Stimulated activated CD4-positive, alpha-beta T cell treated with anti-CD3 and anti-CD28 coated beads, Interleukin-2, amount 100 ng/mL, for 4 hours (primary cell): ENCODE measurements around the gene PCED1B.
"Not testable (repeated sequence)": the region's sequence is repeated elsewhere in the genome, so short reads cannot be mapped to it uniquely, and the experiment has no call there.

Experiments used
- DNase-seq: peaks from one replicate; pipeline ENCODE4 v3.0.0-alpha.2; 2020; ENCODE audit warnings: low read depth

PCED1B gene

DNA sequence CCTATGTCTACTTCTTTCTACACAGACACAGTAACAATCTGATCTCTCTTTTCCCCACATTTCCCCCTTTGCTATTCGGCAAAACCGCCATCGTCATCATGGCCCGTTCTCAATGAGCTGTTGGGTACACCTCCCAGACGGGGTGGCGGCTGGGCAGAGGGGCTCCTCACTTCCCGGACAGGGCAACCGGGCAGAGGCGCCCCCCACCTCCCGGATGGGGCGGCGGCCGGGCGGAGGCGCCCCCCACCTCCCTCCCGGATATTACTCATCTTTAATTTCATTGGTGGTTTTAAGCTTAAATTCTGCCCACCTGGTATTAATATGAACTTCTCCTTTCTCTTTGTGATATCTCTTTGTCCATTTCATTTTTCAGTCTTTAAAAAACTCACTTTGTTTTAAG lies 90.9 kb downstream of the PCED1B start:
- not testable (repeated sequence) for DNase-seq

DNA sequence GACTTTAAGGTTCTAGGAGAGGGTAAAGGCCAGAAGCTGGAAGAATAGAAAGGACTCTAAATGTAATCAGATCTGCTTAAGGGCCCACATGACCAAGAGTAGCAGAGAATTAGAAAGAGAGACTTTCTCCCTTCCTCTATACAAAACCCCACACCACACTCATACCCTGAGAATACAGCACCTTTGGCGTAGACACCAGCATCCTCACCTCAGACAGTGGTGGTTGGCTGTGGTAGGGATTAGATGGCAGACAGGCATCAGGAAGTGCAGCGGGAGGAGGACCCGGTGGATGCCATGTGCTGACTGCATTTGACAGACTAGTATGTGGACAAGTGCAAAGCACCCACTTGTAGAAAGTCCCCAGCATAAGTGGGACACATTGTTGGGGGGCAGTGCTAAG lies 98.6 kb downstream of the PCED1B start:
- DNase-seq, result no peak

DNA sequence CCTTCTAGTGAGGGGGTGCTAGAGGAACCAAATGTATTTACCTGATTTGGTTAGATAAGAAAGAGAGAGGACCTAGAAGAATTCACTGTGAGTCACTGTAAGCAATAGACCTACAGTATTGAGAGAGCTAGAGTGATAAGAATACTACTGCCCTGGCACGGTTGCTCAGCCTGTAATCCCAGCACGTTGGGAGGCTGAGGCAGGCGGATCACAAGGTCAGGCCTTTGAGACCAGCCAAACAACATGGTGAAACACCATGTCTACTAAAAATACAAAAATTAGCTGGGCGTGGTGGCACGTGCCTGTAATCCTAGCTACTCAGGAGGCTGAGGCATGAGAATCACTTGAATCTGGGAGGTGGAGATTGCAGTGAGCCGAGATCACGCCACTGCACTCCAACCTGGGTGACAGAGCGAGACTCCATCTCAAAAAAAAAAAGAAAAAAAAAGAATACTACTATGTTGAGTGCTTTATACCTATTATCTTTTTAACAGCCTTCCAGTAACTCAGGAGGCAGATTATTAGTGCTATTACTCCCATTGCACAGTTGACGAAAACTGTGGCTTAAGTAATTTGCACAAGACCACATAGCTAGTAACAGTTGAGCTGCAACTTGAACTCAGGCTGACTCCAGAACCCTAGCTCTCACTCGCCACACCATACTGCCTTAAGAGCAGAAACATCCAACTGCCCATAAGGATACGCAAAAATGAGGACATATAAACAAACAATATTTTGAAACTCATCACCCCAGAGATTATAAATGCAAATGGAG lies 102.9 kb downstream of the PCED1B start:
- DNase-seq, result not testable (repeated sequence)

DNA sequence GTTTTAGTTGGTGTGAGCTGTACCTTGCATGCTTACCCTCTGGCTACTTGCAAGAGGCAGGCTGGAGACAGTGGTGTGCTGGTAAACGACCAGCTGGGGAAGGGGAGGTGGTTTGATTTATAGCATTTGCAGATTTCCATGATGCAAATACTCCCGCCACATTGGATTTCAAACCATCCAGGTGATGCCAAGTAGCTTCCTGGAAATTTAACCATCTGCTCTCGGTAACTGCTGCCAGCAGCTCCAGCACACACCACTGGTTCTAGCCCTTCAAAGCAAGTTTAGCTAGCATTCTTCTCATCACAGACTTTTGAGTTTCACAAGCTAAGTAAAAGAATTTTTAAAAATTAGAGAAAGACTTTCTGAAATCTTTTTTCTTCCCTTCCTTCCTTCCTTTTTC lies 104.8 kb downstream of the PCED1B start:
- DNase-seq, result no peak

DNA sequence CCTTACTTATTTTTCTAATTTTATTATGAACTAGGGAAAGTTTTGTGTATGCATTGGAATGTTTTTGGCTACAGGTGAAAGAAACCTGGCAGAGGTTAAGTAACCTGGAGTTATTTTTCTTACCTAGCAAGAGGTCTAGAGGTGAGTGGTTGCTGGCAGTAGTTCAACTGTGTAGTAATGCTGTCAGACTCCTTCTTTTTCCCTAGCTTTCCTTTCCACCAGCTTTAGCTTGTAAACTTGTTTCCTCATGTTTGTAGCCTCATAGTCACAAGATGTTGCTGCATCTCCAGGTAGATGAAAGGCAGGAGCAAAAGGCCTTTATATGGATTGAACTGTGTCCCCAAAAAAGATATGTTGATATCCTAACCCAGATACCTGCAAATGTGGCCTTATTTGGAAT lies 105.4 kb downstream of the PCED1B start:
- no peak for DNase-seq

DNA sequence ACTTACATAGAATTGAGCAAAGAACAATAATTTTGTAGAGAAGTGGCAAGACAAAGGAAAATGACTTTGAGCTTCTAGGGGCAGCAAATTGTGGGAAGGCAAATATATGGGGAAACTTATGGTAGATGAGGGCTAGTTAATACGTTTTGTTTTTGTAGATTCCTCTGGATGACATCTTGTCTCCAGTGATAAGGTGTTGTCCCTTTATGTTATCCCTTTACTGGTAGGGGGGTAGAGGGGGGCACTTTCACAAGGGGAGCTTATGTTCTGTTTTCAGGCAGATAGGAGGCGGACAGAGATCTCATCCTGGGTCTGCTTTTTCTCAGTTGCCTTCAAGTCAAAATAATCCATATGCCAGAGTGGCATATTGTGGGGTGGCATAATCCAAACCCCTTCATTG lies 106.8 kb downstream of the PCED1B start:
- DNase-seq, result no peak

DNA sequence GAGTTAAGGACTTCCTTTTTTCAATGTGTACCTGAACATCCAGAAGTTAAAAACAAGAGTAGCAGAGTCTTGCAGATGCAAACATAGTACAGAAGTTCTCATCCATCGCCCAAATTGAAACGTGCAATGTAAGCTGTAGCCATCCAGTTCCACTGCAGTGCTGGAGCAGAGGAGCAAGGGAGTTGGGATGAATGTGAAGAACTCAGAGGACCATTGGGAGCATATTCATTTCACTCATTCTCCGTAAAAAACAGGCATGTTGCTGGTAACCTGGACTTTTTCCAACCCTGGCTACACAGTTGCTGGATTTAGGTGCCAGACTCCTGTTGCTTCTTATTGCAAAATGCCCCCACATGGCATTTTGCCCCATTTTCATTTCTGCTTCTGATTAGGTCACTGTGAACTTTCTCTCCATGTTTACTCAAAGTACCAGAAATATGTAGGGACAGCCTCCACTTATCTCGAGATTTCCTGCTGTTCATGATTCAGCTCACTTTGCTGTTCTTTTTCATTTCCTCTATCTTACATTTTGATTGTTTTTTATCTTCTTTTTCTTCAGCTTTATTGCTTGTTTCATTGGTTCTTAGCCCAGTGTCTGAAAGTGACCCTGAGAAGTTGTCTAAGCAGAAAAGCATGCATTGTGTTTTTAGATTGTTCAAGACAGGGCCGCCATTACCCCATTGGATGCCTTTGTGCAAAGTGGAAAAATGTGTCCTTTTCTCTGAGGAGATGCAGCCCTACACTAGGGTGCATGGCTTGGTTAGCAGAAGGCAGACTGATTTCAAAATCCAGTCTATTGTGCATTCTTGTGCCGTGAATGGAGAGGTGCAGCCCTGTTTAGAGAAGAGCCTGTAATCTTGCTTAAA lies 109.4 kb downstream of the PCED1B start:
- DNase-seq, result no peak

DNA sequence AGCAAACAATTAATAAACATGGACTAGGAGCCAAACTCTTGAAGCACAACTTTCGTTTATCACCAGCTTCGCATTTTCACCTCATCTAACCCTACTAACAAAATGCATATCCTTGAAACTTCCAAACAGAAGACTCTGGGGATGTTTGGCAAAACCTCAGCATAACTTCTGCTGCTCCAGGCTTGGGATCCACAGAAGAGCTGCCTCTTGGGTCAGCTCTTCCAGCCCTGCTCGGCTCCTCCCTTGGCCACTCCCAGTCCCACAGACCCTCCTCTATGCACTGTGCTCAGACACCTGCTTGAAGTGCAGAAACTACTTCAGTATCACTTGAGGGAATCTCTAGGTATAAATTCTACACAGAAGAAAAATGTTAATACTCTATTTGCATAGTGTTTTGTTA lies 110.3 kb downstream of the PCED1B start:
- no peak for DNase-seq

DNA sequence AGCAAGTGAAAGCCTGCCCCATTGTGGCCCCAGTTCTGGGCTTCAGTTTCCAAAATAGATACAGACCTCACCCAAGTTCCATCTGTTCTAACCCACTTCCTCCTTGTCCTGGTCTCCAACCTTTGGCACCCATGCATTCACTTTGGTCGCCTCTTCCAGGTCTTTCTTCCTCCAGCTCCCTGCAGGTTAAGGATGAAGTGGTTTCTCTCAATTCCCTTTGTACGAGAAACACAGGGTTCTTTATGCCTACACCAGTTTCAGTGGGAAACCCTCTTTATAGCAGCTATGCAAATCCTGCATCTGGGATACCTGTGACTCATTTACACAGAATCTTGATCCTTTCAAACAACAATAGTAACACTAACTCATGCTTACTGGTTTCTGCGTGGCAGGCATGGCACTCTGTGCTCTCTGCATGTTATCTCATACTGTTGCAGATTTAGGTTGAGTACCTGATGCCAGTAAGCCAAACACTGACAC lies 110.9 kb downstream of the PCED1B start:
- DNase-seq, result no peak

DNA sequence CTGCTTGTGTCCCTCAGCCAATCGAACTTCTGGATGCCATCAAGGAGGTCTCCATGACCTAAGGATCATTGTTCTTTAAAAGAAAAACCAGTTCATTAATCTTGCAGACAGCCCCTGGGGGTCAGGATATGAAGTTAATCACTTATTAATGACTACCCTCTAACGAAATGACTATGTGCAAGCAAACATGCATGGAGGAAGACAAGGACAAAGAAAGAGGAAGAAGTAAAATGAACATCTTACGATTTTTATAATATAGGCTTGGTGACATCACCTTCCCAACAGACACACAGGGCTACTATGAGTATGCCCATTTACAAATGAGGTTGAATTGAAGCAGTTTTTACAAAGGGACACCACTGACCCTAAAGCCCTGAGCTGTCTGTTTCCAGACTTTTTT lies 111.5 kb downstream of the PCED1B start:
- no peak for DNase-seq

DNA sequence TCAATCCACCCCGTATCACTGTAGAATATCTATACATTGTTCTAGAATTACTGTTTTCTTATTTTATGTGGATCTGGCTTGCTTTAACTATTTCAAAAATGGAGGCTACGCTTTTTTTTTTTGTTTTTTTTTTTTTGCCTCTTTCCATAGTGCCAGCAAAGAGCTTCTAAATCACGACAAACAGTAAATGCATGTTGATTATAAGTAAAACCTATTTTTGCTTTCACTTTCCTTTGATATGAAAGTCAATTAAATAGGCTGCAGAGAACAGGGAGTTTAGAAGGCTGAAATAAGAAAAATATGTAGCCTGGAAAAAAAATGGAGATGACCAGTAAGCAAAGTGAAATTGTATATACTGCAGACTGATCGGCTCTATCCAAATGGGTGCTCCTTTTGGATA lies 112.6 kb downstream of the PCED1B start:
- no peak for DNase-seq

DNA sequence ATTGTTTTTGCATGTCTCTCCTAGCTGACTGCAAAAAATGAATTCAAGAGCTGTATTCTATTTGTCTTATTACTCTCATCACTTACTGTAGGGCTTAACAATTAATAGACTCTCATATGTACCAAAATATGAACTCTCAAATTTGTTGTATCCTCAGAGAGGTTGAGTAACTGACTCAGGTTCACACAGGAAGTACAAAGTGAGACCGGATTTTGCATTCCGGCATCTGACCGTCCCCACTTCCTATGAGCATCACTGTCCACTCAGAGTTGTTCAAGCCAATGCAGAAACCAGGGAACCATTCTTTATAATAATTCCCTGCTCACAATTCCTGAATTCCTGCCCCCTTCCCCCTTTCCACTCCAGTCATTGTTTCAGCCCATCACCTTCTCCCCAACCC lies 113.6 kb downstream of the PCED1B start:
- no peak for DNase-seq

DNA sequence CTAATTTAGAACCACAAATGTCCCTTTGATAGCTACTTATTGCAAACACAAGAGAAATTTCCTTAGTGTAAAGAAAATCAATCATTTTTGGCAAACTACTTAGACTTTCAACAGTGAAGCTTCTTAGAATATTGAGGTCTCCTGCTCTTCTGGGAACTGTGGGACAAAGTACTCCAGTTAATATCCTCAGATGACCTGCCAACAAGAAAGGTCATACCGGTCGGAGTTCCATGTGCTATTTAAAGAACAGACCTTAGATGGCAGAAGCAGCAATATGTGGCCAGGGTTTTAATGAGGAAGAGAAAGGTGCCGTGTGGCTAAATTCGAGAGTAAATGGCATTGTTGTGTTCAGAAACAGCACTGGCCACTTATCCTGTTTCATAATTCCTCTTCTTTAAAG lies 115.1 kb downstream of the PCED1B start:
- DNase-seq, result no peak

DNA sequence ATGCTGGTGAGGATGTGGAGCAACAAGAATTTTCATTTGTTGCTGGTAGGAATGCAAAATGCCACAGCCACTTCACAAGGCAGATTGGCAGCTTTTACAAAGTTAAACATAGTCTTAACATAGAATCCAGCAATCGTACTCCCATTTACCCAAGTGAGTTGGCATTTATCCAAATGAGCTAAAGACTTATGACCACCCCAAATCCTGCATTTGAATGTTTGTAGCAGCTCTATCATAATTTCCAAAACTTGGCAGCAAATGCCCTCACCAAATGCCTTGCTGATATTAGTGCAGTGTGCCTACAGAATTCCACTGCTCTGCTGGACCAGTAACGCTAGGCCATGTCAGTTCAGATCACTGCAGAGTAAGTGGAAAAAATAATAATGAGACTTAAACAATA lies 121.0 kb downstream of the PCED1B start:
- no peak for DNase-seq

DNA sequence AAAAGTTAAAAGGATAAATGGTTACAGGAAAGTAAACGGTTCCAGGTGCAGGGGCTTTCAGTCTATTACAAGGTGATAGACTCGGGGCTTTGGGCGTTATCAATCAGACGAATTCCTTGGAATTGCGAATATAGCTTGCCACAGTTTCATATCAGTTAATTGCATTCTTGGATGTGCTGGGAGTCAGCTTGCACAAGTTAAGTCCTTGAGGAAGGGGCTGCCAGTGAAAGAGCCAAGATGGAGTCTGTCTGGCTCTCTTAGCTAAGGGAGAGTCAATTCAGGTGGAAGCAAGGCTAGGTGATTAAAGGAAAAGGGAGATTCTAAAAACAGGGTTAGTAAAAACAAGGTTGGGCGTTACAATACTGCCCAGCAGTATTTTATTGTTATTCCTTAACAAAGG lies 121.8 kb downstream of the PCED1B start:
- not testable (repeated sequence) for DNase-seq

DNA sequence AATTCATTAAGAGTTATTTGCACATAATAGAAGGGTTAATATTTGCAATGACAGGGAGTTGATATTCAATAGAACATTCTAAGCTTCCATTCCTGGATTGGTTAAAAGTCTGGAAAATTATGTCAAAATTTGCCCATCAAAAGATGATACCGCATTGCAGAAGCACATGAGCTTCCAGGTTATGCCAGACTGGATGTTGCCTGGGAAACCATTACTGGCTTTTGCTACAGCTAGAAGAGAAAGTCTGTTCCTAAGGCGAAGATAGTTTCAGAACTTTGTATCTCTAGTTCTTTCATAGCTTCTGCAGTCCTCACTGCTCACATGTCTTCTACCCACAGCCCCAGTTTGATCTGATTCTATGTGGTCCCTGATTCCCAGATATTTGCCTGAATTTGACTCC lies 122.8 kb downstream of the PCED1B start:
- no peak for DNase-seq

DNA sequence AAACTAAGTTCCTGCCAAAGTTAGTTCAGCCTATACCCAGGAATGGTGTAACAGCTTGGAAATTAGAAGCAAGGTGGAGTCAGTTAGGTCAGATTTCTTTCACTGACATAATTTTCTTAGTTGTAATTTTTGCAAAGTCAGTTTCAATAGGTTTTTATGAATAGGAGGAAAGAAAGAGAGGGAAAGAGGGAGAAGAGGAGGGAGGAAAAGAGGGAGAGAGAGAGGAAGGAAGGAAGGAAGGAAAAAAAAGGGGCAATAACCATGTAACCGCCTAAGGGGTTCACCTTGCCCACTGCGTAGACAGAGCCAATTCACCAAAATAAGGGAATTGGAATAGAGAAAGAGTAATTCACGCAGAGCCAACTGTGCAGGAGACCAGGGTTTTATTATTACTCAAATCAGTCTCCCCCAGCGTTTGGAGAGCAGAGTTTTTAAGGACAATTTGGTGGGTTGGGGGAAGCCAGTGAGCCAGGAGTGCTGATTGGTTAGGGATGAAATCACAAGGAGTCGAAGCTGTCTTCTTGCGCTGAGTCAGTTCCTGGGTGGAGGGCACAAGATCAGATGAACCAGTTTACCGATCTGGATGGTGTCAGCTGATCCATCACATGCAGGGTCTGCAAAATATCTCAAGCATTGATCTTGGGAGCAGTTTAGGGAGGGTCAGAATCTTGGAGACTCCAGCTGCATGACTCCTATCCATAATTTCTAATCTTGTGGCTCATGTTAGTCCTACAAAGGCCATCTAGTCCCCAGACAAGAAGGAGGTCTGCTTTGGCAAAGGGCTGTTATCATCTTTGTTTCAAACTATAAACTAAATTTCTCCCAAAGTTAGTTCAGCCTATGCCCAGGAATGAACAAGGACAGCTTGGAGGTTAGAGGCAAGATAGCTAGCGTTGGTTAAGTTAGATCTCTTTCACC lies 126.4 kb downstream of the PCED1B start:
- DNase-seq, result no peak

DNA sequence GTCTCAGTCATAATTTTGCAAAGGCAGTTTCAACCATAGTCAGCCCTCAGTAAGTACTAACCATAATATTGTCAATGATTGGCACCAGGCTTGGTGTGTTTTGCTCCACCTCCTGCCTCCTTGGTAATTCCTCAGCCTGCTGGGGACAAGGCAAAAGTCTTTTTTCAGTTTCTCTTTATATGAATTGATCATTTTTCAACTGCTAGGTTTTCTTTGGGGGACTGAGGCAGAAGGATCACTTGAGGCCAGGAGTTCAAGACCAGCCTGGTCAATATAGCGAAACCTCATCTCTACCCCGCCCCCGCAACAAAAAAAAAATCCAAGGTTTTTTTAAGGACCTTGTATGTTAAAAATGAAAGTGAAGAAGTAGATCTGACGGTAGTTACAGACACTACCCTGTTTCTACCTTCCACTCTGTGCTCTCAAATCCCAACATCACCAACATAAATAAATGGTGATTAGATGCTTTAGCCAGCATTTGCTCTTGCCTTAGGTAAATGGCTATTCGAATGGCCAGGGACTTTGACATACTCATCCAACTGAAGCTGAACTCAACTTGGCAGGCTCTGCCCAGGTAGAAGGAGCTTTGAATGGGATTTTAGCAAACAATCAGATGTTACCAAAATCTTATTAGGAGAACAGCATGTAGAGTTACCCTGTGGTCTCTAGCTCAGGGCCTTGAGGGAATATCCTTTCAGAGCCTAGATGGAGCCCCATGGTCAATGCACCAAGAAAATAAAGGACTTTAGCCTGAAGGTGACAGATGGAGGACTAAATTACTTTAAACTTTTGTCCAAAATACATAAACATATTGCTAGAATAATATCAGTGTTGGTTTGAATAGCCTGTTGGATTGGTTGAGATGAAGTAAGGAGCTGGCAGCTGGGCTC lies 127.3 kb downstream of the PCED1B start:
- no peak for DNase-seq

DNA sequence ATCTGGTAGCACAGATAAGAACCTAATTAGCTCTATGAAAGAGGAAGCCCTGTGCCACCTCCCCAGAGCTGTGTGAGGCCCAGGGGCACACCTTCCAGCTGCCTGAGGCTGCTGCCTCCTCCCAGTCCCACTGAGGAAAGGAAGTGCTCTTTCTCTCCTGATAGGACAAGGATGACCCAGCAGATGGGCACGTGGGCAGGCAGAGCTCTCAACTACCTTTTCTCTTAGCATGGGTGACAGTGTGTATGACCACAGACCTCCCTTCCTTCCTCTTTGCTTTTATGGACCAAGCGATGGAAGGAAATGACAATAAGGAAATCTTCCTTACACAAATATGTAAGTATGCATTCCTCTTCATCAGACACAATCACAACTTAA lies 127.9 kb downstream of the PCED1B start:
- DNase-seq, result no peak

DNA sequence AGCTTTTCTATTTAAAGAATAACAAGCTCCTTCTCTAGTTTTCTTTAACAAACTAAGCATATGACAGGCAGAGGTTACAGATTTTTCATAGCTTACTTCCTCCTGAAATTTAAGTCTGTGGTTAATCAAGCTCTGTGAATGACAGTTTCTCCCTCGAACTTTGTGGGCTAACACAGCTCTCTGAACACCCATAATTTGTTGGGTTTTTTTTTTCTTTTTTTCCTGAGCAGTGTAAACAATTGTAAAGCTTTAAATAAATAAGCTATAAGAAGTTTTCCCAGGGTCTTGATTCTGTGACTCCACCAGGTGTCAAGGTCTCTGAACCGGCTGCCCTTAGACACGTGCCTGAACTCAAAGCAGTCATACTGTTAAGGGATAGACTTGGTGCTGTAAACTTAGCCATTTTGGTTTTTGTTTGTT lies 128.4 kb downstream of the PCED1B start:
- DNase-seq, result no peak

DNA sequence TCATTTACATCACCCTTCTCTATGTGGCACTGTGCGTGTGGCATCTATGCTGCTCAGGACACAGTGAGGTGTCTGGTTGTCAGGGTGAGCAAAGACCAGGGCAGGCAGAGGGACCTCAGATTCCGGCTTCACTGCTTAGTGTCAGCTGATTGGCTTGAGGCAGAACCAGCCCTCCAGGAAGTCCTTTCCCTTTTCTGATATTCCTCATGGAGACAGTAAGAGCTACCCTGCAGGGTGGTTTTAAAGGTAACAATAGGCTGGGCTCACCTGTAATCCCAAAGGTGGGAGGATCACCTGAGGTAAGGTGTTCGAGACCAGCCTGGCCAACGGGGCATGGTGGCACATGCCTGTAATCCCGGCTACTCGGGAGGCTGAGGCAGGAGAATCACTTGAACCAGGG lies 129.6 kb downstream of the PCED1B start:
- no peak for DNase-seq
